SH-SY5Y (cell line): ENCODE data around the gene RNFT2.

Source experiments
- GATA2 ChIP-seq: IDR thresholded peaks from 2 replicates; pipeline ENCODE4 v1.6.1; 2011; ENCODE audit warnings: mild to moderate bottlenecking, low read depth, low read length
- GATA3 ChIP-seq: IDR thresholded peaks from 2 replicates; pipeline ENCODE4 v1.6.1; 2011; ENCODE audit warnings: low read depth, mild to moderate bottlenecking, low read length, moderate library complexity

RNFT2 gene

DNA sequence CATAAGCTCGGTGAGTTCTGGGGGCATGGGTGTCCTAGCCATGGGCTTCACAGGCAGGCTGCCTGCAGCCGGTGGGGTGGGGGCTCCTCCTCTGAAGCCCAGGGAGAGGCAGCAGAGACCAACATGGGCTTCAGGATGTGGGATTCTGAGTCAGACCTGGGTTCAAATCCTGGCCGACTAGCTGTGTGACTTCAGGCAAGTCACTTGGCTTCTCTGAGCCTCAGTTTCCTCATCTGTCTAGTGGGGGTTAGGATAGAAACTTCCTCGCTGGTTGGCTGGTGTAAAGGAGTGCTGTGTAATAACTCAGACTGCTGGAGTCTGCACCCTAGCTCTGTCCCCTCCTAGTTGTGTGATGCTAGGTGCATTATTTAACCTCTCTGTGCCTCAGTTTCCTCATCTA is 12.2 kb downstream of the RNFT2 start:
- TF ChIP-seq GATA3 (no peak), GATA2 (no peak)

DNA sequence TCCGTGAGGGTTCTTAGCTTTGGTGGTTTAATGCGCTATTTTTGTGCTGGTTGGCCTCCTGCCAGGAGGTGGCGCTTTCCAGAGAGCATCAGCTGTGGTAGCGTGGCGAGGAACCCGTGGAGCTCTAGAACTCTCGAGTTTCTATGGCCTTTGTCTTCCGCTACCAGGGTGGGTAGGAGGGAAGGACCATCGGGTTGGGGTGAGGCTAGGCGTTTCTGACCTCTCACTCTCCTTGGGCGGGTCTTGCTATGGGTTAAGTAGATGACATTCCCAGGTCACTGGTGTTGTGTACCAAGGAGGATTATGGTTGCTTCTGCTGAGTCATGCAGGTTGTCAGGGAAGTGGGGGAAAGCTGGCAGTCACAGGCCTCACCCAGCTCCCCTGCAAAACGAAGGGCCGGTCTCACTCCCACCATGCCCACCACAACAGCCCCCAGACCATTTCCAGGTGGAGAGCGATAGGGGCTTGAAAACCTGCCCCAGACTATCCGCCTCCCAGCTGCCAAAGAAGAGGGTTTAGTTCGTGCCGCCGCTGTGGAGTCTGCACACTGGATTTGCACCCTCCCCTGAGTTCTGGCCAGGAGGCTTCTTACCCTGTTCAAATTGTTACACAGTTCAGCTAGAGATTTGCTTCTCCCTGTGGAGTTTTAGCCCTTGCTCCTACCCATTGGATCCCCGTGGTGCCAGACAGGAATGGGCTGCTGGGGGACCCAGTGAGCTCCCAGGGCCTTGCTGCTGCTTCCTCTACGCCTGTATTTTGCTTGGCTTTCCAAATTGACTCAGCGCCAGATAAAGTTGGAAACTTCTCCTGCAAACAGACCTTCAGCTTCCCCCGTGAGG is 21.9 kb downstream of the RNFT2 start:
- TF ChIP-seq GATA3 (no peak), GATA2 (no peak)

DNA sequence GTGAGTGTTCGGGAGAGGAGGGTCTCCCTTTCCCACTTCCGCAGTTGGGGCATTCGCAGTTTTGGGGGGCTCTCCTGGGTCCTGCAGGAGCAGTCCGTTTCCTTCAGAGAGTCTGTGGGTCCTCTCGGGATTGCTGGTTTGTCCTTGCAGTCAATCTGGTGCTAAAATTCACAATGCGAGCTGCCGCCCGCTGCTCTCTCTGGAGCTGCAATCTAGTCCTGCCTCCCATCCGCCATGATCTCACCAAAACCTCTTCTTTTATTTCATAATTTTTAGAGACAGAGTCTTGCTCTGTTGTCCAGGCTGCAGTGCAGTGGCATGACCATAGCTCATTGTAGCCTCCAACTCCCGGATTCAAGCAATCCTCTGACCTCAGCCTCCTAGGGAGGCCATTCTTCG is 22.5 kb downstream of the RNFT2 start:
- TF ChIP-seq GATA3 (no peak), GATA2 (no peak)

DNA sequence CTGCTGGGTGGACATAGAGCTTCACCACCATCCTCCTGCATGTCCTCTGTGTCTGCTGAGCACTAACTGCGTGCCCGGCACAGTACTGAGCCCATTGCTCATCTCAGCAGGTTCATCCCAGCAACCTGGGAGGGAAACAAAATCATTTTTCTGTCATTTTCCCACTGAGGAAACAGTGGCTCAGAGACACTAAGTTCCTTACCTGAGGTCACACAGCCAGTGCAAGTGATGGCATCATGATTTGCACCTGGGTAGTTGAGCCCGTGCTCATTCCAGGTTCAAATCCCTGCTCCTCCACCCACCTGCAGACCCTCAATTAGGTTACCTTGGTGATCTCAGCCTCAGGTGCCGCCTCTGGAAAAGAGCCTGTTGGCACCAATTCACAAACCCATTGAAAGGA is 23.4 kb downstream of the RNFT2 start:
- TF ChIP-seq GATA3, result no peak
- TF ChIP-seq GATA2, result no peak

DNA sequence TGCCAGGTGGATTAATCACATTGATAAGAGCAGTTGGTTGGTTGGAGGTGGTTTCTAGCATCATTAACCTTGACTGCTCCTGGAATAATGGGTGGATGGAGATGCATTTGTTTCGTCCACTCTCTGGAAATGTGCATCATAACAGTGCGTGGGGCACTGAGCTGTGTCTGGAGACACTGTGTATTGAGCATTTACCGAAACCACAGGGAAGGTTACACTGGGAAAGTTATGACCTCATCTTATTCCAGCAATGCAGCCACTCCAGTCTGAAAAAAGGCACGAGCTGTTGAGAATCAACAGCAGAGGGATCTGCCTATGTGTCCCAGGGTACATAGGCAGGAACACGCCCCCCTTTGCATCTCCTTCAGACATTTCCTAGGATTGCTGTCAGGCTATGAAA is 27.2 kb downstream of the RNFT2 start:
- TF ChIP-seq GATA2, result no peak
- no peak for TF ChIP-seq GATA3

DNA sequence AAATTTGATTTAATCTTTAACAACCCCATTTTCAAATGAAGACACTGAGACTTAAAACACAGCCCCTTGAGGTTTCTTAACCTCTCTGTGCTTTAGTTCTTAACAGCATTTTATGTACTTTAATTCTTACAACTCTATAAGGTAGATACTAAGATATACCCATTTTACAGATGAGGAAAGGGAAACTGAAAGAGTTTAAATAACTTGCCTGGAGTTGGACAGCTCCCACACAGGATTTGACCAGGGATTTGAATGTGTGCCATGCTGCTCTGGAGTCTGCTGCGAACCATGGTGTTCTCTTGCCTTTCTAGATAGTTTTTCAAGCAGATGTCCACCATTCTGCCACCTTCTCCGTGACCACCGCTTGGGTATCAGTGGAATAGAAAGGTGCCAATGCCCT is 28.2 kb downstream of the RNFT2 start:
- TF ChIP-seq GATA2 (no peak), GATA3 (no peak)

DNA sequence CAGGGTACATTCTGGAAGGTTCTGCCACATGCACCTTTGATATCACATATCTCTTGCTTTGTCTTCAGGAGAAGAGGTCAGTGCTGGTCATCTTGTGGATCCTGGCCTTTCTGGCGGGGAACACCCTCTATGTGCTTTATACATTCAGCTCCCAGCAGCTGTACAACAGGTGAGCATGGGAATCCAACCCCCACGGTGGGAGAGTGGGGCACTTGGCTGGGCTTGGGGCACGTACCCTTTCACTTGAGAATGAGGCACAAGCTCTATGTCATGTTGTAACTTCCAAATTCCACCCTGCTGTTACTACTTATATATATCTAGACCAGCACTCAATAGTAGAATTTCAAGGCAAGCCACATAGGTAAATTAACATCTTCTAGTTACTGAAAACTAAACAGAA is 28.6 kb downstream of the RNFT2 start:
- TF ChIP-seq GATA2 (no peak), GATA3 (no peak)

DNA sequence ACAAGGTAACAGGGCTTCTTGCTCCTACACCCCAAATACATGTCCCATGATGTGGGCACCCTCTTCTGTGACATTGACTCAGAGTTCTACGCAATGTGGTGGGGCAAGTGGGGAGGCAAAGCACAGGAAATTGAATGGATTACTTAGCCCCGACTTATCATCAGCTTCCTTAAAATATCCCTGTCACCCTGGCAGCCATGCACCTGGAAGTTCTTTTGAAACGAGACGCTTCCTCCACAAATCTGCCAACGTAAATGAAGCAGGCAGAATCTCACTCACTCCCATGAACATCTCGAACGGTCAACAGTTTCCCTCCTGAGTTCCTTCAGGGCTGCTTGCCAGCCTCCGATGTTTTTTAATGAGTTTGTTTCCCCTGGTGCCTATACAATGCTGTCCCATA is 33.5 kb downstream of the RNFT2 start:
- no peak for TF ChIP-seq GATA2
- TF ChIP-seq GATA3, result no peak

DNA sequence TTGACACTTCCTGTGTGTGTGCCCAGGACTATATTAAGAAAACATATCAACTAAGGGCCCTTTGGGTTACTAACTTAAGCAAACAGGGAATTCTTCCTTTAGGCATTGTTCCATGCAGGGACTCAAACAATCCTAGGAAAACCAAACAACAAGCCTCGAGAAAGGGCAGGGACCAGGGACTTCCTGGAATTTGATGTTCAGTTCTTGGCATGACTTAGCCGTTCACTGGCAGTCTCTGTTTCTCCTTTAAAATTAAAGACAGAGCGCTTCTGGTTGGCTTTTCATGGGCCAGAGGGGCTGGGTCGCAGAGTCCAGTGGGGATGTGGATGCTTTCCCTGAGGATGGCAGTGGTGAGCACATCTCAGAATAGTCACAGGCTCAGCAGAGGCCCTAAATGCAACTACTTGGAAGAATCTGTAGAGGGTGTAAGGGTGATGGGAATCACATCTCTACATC is 35.2 kb downstream of the RNFT2 start:
- TF ChIP-seq GATA3 (no peak), GATA2 (no peak)

DNA sequence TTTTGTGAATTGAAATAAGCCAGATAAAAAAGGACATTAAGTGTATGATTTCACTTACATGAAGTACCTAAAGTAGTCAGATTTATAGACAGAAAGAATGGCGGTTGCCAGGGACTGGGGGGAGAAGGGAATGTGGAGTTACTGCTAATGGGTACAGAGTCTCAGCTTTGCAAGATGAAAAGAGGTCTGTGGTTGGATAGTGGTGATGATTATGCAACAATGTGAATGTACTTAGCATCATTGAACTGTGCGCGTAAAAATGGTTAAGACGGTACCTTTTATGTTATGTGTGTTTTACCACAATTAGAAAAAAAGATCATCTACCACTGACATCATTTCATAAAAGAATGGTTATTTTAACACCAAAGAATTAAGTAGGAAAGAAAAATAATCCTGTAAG is 35.9 kb downstream of the RNFT2 start:
- TF ChIP-seq GATA3 (no peak), GATA2 (no peak)

DNA sequence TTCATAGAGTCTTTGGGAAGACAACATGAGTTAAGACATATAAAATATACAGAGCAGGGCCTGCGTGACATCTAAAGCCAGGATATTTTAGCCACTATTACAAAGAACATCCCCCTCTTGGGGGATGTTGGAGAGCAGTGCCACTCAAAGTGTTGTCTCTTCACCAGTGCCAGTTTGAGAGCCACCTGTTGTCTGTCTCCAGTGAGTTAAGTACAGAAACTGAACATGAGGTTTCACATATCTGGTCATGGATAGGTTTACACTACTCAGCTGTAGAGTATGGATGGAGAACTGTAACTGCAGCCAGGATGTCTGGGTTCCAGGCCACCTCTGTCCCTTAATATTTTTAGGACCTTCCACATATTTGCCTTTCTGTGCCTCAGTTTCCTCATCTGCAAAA is 39.1 kb downstream of the RNFT2 start:
- no peak for TF ChIP-seq GATA3
- no peak for TF ChIP-seq GATA2

DNA sequence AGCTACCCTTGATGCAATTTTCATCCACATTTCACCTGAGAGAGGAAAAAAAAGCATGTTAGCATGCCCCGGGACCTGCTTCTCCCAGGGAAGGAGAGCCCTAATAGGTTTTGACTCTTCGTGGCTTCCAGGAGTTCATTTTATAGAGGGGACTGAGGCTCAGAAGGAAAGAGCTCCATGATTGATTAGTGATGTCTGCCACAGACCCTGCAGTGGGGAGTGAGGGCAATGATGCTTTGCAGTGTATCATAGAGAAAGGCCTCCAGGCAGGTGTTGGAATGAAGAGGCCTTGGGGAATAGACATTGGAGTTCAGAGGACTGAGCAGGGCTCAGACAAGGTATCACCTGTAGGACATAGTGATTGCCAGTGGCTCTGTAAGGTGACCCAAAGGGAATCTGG is 41.5 kb downstream of the RNFT2 start:
- TF ChIP-seq GATA3, result no peak
- TF ChIP-seq GATA2, result no peak

DNA sequence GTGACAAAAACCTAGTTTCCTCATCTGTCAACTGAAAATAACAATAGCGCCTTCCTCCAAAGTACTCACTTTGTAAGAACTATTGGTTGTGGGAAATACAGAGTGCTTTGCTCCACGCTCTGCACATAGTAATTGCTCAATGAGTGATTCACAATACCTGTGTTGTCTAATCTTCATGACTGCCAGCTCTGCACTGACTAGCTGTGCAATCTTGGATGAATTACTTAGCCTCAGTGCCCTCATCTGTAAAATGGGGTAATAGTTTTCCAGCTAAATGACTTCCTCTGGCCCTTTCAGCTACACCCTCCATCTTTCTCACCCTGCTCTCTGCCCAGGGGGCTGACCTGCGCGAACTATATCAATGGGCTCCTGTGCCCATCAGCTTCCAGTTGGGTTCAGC is 42.8 kb downstream of the RNFT2 start:
- TF ChIP-seq GATA2, result no peak
- TF ChIP-seq GATA3, result no peak

DNA sequence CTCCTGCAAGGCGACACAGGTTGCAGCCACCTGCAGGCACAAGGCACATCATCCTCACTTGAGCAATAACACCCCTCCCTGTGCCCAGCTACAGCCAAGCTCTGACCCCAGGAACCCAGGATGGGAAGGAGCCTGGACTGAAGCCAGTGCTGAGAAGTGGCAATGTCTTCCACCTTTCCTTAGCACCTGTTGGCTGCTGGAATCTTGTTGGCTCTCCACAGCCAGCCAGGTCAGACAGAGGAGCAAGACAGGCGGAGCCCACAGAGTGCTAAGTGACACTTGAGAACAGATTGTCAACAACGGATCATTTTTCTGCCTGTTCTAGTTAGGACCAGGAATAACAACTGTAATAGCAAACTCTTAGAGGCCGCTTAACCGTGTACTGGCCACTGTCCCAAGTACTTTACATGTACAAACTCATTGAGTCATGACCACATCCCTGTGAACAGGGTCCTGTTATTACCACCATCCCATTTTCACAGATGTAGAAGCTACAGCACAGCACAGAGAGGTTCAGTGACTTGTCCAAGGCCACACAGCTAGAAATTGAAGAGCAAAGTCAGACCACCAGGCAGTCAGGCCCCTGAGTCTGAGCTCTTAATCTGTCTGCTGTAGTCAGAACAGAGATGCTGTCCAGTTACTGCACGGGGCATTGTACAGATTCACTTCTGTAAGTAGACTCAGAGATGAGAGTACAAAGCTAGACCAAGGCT is 45.6 kb downstream of the RNFT2 start:
- TF ChIP-seq GATA2, result no peak
- TF ChIP-seq GATA3, result no peak

DNA sequence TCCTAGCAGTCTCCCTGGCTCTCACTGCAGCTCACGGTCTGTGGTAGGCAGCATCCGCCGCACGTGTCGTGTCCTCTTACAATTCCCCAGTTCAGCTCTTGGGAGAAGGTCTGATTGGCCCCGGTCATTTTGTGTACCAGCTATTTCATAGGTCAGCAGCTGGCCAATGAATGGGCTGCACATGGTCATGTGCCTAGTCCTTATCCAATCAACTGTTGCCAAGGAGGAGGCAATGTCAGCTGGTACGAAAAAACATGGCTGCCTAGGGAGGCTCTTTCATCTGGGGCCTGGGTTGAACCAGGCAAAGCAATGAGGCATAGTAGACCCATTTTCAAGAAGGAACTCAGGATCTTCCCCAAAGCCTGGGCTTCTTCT is 46.1 kb downstream of the RNFT2 start:
- TF ChIP-seq GATA3, result no peak

DNA sequence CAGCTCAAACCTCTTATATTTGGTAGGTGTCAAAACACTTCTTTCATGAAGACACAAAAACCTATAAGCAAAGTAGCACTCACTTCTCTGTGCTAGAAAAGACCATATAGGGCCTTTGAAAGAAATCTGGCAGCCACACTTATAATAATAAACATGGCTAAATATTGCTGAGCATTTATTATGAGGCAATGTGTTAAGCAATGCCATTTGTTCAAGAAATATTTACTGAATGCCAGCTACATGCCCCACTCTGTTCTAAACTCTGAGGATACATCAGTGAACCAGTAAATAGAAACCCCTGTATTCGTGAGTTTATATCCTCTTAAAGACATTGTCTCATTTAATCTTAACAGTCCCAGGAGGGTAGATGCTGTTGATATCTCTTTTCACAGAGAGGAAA is 52.0 kb downstream of the RNFT2 start:
- no peak for TF ChIP-seq GATA3
- no peak for TF ChIP-seq GATA2
